A673 (cell line): ENCODE measurements around the gene MAST4. TPM values are rescaled to one million over a fixed set of nuclear protein-coding genes. Genes with fewer than 3 reads are reported as not detected.
A peak's percentile ranks its signal among the peaks of the same experiment; 100 is the strongest.

Source experiments
- BruUV-seq: library from RNA; stranded (reverse); fragments of 400-500 nt; replicated peaks from 2 replicates; lab custom pipeline; 2021; lab: Mats Ljungman, UMichigan
- CTCF ChIA-PET: fragments of 300-600 bp; sonication (Branson Sonifier 250); formaldehyde crosslinking; loops from one replicate; lab custom pipeline; 2022; ENCODE audit warnings: antibody characterized with exemption; lab: Charles Lee
- POLR2A ChIA-PET: fragments of 300-600 bp; sonication (Branson Sonifier 250); formaldehyde crosslinking; loops from one replicate; lab custom pipeline; 2022; ENCODE audit warnings: antibody characterized with exemption; ENCODE audit not compliant: low non-redundant PET; lab: Charles Lee
- DNase-seq: peaks from one replicate; pipeline ENCODE4 v3.0.0-alpha.2; 2015; ENCODE audit warnings: low spot score
- H3K27ac ChIP-seq: fragments of 200-600 bp; sonication (generic); 2 replicates; pipeline ENCODE4 v1.5.1; 2016; ENCODE audit warnings: mixed run types, low read depth, mild to moderate bottlenecking, mixed read lengths, antibody characterized with exemption, low read length; ENCODE audit not compliant: poor library complexity, severe bottlenecking
- H3K27me3 ChIP-seq: fragments of 200-600 bp; sonication (generic); replicated peaks from 2 replicates; pipeline ENCODE4 v1.6.1; 2017; ENCODE audit warnings: mixed run types, low read depth, mild to moderate bottlenecking, mixed read lengths, antibody characterized with exemption, low read length; ENCODE audit not compliant: insufficient read depth, poor library complexity
- H3K36me3 ChIP-seq: fragments of 200-600 bp; sonication (generic); 2 replicates; pipeline ENCODE4 v1.6.1; 2016; ENCODE audit warnings: mixed run types, mild to moderate bottlenecking, mixed read lengths, antibody characterized with exemption, low read length; ENCODE audit not compliant: insufficient read depth, poor library complexity, severe bottlenecking
- H3K4me1 ChIP-seq: fragments of 200-600 bp; sonication (generic); 2 replicates; pipeline ENCODE4 v1.6.1; 2017; ENCODE audit warnings: mixed run types, mild to moderate bottlenecking, mixed read lengths, antibody characterized with exemption, low read length; ENCODE audit not compliant: insufficient read depth, poor library complexity, severe bottlenecking
- H3K4me3 ChIP-seq: fragments of 200-600 bp; sonication (generic); 2 replicates; pipeline ENCODE4 v1.5.1; 2016; ENCODE audit warnings: low read depth, mixed run types, mild to moderate bottlenecking, mixed read lengths, low read length; ENCODE audit not compliant: poor library complexity, severe bottlenecking
- H3K9me3 ChIP-seq: fragments of 200-600 bp; sonication (generic); 2 replicates; pipeline ENCODE4 v1.6.1; 2016; ENCODE audit warnings: mixed run types, low read depth, mild to moderate bottlenecking, mixed read lengths, antibody characterized with exemption, low read length; ENCODE audit not compliant: poor library complexity, severe bottlenecking
- CTCF ChIP-seq: fragments of 300-800, 200-600 bp; sonication (generic); conservative IDR thresholded peaks from 2 replicates; pipeline ENCODE4 v1.5.1; 2017; ENCODE audit warnings: low read depth, mild to moderate bottlenecking, antibody characterized with exemption, low read length, moderate library complexity, mixed read lengths
- EZH2 ChIP-seq: fragments of 200-600 bp; sonication (generic); IDR thresholded peaks from 2 replicates; pipeline ENCODE4 v1.6.1; 2017; ENCODE audit warnings: borderline replicate concordance, low read depth, mild to moderate bottlenecking, mixed read lengths, antibody characterized with exemption, low read length; ENCODE audit not compliant: poor library complexity, severe bottlenecking
- intact Hi-C: fragments of 100-400 bp; cut with micrococcal nuclease; formaldehyde crosslinking; loops from one replicate; pipeline ENCODE4 v1.10.0; 2022; ENCODE audit not compliant: unreplicated experiment
- total RNA-seq: library from RNA; stranded (reverse); gene quantifications from 2 replicates; pipeline ENCODE4 v1.2.3, GENCODE V29; 2021

Gene MAST4
- total RNA-seq, 1 experiment from 2014 or later: 4.5 TPM

GRCh38 chr5:67154556-67155206 lies 558.5 kb downstream of the MAST4 start:
- Histone ChIP-seq H3K36me3 (no peaks in the 10 kb centered on the region), H3K4me1 (peaks cover 15% of the 10 kb centered on the region), H3K27me3 (no peaks in the 10 kb centered on the region), H3K9me3 (no peaks in the 10 kb centered on the region), H3K4me3 (no peak overlapping the region), H3K27ac (no peak overlapping the region)
- TF ChIP-seq CTCF: no peak
- no peak for TF ChIP-seq EZH2
- BruUV-seq: no TSS peak
- ChIA-PET POLR2A (no interaction called here), CTCF (no interaction called here)
- intact Hi-C loops: loop anchor here (10.0 kb wide), 1 partner anchor 1100 kb away; no protein-coding TSS in a partner anchor
- DNase-seq: peak; percentile 27

GRCh38 chr5:67156976-67157583 lies 560.9 kb downstream of the MAST4 start:
- Histone ChIP-seq H3K4me1 (peaks cover 29% of the 10 kb centered on the region), H3K36me3 (no peaks in the 10 kb centered on the region), H3K27me3 (no peaks in the 10 kb centered on the region), H3K27ac (no peak overlapping the region), H3K4me3 (no peak overlapping the region), H3K9me3 (no peaks in the 10 kb centered on the region)
- ChIA-PET POLR2A (no interaction called here), CTCF (interaction anchor here (1.0 kb wide), 1 partner anchor 52 kb away, joined by 5 read pairs; no protein-coding TSS in a partner anchor)
- peak; percentile 87 for TF ChIP-seq CTCF
- no peak for TF ChIP-seq EZH2
- DNase-seq: peak; percentile 56
- intact Hi-C loops: loop anchor here (1.0 to 10.0 kb wide), 2 partner anchors 52 to 1098 kb away; no protein-coding TSS in a partner anchor
- no TSS peak for BruUV-seq

- Histone ChIP-seq H3K27ac (no peak overlapping the region), H3K36me3 (no peaks in the 10 kb centered on the region), H3K9me3 (no peaks in the 10 kb centered on the region), H3K4me3 (no peak overlapping the region), H3K4me1 (peaks cover 23% of the 10 kb centered on the region), H3K27me3 (no peaks in the 10 kb centered on the region)
- POLR2A ChIA-PET: no interaction called here
- DNase-seq: no peak
- intact Hi-C loops: no loop called here
- CTCF ChIA-PET: no interaction called here
- no peak for TF ChIP-seq EZH2
- TF ChIP-seq CTCF: no peak
- no TSS peak for BruUV-seq
Measured at GRCh38 chr5:67160272-67160671, 564.1 kb downstream of the MAST4 start.
